Measurements from ENCODE around the gene ESPN.

Gene ESPN

GRCh38 chr1:6489799-6490180 is 65.2 kb downstream of the ESPN start:
- no peaks in the 10 kb centered on the region for H3K9me3 ChIP-seq (ENCODE audit: insufficient read depth, low read length, severe bottlenecking)
- H4K20me1 ChIP-seq (ENCODE audit: insufficient read depth, low read length) = peaks cover 5% of the 10 kb centered on the region; the same call in 1 of the 2 replicates
- peak; percentile 76 for ATAC-seq (ENCODE audit: insufficient read depth, low read depth)
- peaks cover 36% of the 10 kb centered on the region for H3K4me1 ChIP-seq (ENCODE audit: insufficient read depth, low read length)
- peak overlapping the region; percentile 89 for H2AFZ ChIP-seq (ENCODE audit: low read depth, low read length)
- H3K4me3 ChIP-seq (ENCODE audit: low read depth in 1 of 2, low read length in 2 of 2) = peak overlapping the region; percentile 47 to 86
- peak overlapping the region; percentile 85 for H3K27ac ChIP-seq (ENCODE audit: low read length)
- no peaks in the 10 kb centered on the region for H3K27me3 ChIP-seq (ENCODE audit: insufficient read depth, low read length, poor library complexity)
- H3K4me2 ChIP-seq (ENCODE audit: insufficient read depth, low read length) = peak overlapping the region; percentile 97
- no peaks in the 10 kb centered on the region for H3K36me3 ChIP-seq (ENCODE audit: insufficient read depth, low read length)
- peak; percentile 90 for TF ChIP-seq CTCF (IDR thresholded peaks at IDR 0.05; ENCODE audit: borderline replicate concordance, extremely low read depth, low read length, poor library complexity, severe bottlenecking)
- no peak for TF ChIP-seq EZH2 (IDR thresholded peaks at IDR 0.05; ENCODE audit: borderline replicate concordance, low read depth, low read length, severe bottlenecking)
- H3K9ac ChIP-seq (ENCODE audit: low read depth, low read length) = peak overlapping the region; percentile 74
- H3K79me2 ChIP-seq (ENCODE audit: insufficient read depth, low read length) = no peaks in the 10 kb centered on the region
- DNase-seq = peak; percentile 82

- Histone ChIP-seq H3K27ac (ENCODE audit: low read length) (peak overlapping the region; percentile 85), H3K27me3 (ENCODE audit: insufficient read depth, low read length, poor library complexity) (no peaks in the 10 kb centered on the region), H3K36me3 (ENCODE audit: insufficient read depth, low read length) (no peaks in the 10 kb centered on the region), H3K4me1 (ENCODE audit: insufficient read depth, low read length) (peaks cover 36% of the 10 kb centered on the region), H3K79me2 (ENCODE audit: insufficient read depth, low read length) (no peaks in the 10 kb centered on the region), H3K9ac (ENCODE audit: low read depth, low read length) (peak overlapping the region; percentile 74), H3K9me3 (ENCODE audit: insufficient read depth, low read length, severe bottlenecking) (no peaks in the 10 kb centered on the region), H2AFZ (ENCODE audit: low read depth, low read length) (peak overlapping the region; percentile 89), H3K4me2 (ENCODE audit: insufficient read depth, low read length) (peak overlapping the region; percentile 97), H3K4me3 (ENCODE audit: low read depth in 1 of 2, low read length in 2 of 2) (peak overlapping the region; percentile 47 to 86), H4K20me1 (ENCODE audit: insufficient read depth, low read length) (peaks cover 5% of the 10 kb centered on the region; the same call in 1 of the 2 replicates)
- ATAC-seq (ENCODE audit: insufficient read depth, low read depth) (peak; percentile 79), DNase-seq (peak; percentile 83)
- TF ChIP-seq EZH2 (IDR thresholded peaks at IDR 0.05; ENCODE audit: borderline replicate concordance, low read depth, low read length, severe bottlenecking) = no peak
- TF ChIP-seq CTCF (IDR thresholded peaks at IDR 0.05; ENCODE audit: borderline replicate concordance, extremely low read depth, low read length, poor library complexity, severe bottlenecking) = no peak
These were observed 65.9 kb downstream of the ESPN start for GRCh38 chr1:6490181-6491080.

- Histone ChIP-seq H3K27me3 (ENCODE audit: insufficient read depth, low read length, poor library complexity) (no peaks in the 10 kb centered on the region), H3K36me3 (ENCODE audit: insufficient read depth, low read length) (no peaks in the 10 kb centered on the region), H3K79me2 (ENCODE audit: insufficient read depth, low read length) (no peaks in the 10 kb centered on the region), H3K27ac (ENCODE audit: low read length) (peak overlapping the region; percentile 85), H2AFZ (ENCODE audit: low read depth, low read length) (peak overlapping the region; percentile 89), H3K9me3 (ENCODE audit: insufficient read depth, low read length, severe bottlenecking) (no peaks in the 10 kb centered on the region), H3K4me2 (ENCODE audit: insufficient read depth, low read length) (peak overlapping the region; percentile 97), H3K4me1 (ENCODE audit: insufficient read depth, low read length) (peaks cover 39% of the 10 kb centered on the region), H3K9ac (ENCODE audit: low read depth, low read length) (peak overlapping the region; percentile 74), H3K4me3 (ENCODE audit: low read depth in 1 of 2, low read length in 2 of 2) (peak overlapping the region; percentile 47 to 86; a peak in 3 of 4 replicates), H4K20me1 (ENCODE audit: insufficient read depth, low read length) (peaks cover 5% of the 10 kb centered on the region; the same call in 1 of the 2 replicates)
- no peak for ATAC-seq (ENCODE audit: insufficient read depth, low read depth)
- no peak for TF ChIP-seq EZH2 (IDR thresholded peaks at IDR 0.05; ENCODE audit: borderline replicate concordance, low read depth, low read length, severe bottlenecking)
- no peak for TF ChIP-seq CTCF (IDR thresholded peaks at IDR 0.05; ENCODE audit: borderline replicate concordance, extremely low read depth, low read length, poor library complexity, severe bottlenecking)
- DNase-seq = no peak
These were observed 66.5 kb downstream of the ESPN start for GRCh38 chr1:6491081-6491449.
